HEK293T (cell line): ENCODE data around the gene BOLA1.

ENCODE experiments used
- ARNT ChIP-seq: fragments of 450-650 bp; IDR thresholded peaks from 2 replicates; pipeline ENCODE4 v1.6.1; 2017; ENCODE audit warnings: mild to moderate bottlenecking
- BHLHE40 ChIP-seq: fragments of 450-650 bp; IDR thresholded peaks from 2 replicates; pipeline ENCODE4 v1.6.1; 2016; ENCODE audit warnings: mild to moderate bottlenecking, moderate library complexity, borderline replicate concordance
- FOXM1 ChIP-seq: fragments of 450-650 bp; IDR thresholded peaks from 2 replicates; pipeline ENCODE4 v1.6.1; 2017; ENCODE audit warnings: mild to moderate bottlenecking, borderline replicate concordance
- HDGF ChIP-seq: fragments of 450-650 bp; IDR thresholded peaks from 2 replicates; pipeline ENCODE4 v1.6.1; 2017; ENCODE audit warnings: antibody characterized with exemption, borderline replicate concordance
- LEF1 ChIP-seq: fragments of 450-650 bp; IDR thresholded peaks from 2 replicates; pipeline ENCODE4 v1.6.1; 2017; ENCODE audit warnings: mild to moderate bottlenecking, borderline replicate concordance
- SP1 ChIP-seq: fragments of 450-650 bp; IDR thresholded peaks from 2 replicates; pipeline ENCODE4 v1.6.1; 2017
- TARDBP ChIP-seq: fragments of 450-650 bp; IDR thresholded peaks from 2 replicates; pipeline ENCODE4 v1.6.1; 2016
- TF ChIP-seq, protein P1 (sequence below): fragments of 450-650 bp; IDR thresholded peaks from 2 replicates; pipeline ENCODE4 v1.6.1; 2016

GRCh38 chr1:149881876-149882275 is 17.5 kb upstream of the BOLA1 start:
- TF ChIP-seq ARNT (no peak), TARDBP (no peak), SP1 (no peak), LEF1 (no peak), FOXM1 (no peak), BHLHE40 (no peak), HDGF (no peak)
- TF ChIP-seq, protein P1, sequence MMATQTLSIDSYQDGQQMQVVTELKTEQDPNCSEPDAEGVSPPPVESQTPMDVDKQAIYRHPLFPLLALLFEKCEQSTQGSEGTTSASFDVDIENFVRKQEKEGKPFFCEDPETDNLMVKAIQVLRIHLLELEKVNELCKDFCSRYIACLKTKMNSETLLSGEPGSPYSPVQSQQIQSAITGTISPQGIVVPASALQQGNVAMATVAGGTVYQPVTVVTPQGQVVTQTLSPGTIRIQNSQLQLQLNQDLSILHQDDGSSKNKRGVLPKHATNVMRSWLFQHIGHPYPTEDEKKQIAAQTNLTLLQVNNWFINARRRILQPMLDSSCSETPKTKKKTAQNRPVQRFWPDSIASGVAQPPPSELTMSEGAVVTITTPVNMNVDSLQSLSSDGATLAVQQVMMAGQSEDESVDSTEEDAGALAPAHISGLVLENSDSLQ: no peak
